Transverse colon (tissue), 3 donors: ENCODE measurements around the gene TNRC6C.

Experiments used
- EP300 ChIP-seq: sonication (generic); formaldehyde crosslinking; IDR thresholded peaks from one replicate; pipeline ENCODE4 v1.6.1; 2017; ENCODE audit warnings: antibody characterized with exemption, low read depth
- POLR2A ChIP-seq: fragments of 450-650 bp; IDR thresholded peaks from one replicate; pipeline ENCODE4 v1.6.1; 2016; ENCODE audit warnings: antibody characterized with exemption, mild to moderate bottlenecking, moderate library complexity
- TF ChIP-seq, protein P1 (sequence below), 5 experiments: fragments of 200-600 bp in 3 of 5; fragments of 450-650 bp in 2 of 5; sonication (generic) in 3 of 5; IDR thresholded peaks; 1 replicate in 2 of 5; 2 replicates in 3 of 5; pipeline ENCODE4 v1.5.1; 2016 to 2017; ENCODE audit warnings: antibody characterized with exemption in 5 of 5, inconsistent platforms in 3 of 5, mild to moderate bottlenecking in 2 of 5, moderate library complexity in 1 of 5

DNA sequence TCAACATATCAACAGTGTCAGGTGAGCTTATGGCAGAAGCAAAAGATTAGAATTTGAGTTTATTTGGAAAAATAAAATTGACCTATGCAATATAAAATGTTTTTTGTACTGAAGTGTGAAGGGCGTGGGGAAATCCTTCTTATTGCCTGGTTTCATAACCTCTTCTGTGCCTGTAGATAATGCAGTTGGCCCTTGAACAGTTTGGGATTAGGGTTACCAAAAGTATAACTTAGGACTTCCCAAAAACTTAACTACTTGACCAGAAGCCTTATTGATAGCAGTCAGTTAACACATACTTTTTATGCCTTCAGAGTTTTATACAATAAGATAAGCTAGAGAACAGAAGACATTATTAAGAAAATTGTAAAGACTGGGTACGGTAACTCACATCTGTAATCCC lies 104.1 kb downstream of the TNRC6C start:
- TF ChIP-seq POLR2A (no peak), EP300 (no peak)
- TF ChIP-seq, protein P1, sequence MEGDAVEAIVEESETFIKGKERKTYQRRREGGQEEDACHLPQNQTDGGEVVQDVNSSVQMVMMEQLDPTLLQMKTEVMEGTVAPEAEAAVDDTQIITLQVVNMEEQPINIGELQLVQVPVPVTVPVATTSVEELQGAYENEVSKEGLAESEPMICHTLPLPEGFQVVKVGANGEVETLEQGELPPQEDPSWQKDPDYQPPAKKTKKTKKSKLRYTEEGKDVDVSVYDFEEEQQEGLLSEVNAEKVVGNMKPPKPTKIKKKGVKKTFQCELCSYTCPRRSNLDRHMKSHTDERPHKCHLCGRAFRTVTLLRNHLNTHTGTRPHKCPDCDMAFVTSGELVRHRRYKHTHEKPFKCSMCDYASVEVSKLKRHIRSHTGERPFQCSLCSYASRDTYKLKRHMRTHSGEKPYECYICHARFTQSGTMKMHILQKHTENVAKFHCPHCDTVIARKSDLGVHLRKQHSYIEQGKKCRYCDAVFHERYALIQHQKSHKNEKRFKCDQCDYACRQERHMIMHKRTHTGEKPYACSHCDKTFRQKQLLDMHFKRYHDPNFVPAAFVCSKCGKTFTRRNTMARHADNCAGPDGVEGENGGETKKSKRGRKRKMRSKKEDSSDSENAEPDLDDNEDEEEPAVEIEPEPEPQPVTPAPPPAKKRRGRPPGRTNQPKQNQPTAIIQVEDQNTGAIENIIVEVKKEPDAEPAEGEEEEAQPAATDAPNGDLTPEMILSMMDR (IDR thresholded peaks at IDR 0.05), result no peak
